HAP-1 (cell line): ENCODE results near the gene ASTN2.

Experiments used
- DNase-seq, 2 experiments: peaks; one replicate each; pipeline ENCODE4 v3.0.0-alpha.2; 2016 to 2020; ENCODE audit warnings: low spot score in 2 of 2
- H3K27me3 ChIP-seq: fragments of 250-450 bp; sonication (Bioruptor Pico); 2 replicates; pipeline ENCODE4 v1.5.1; 2020; ENCODE audit warnings: low read depth, mild to moderate bottlenecking, moderate library complexity
- H3K36me3 ChIP-seq: fragments of 250-450 bp; sonication (Bioruptor Pico); replicated peaks from 2 replicates; pipeline ENCODE4 v1.5.1; 2020; ENCODE audit warnings: mild to moderate bottlenecking
- H3K4me1 ChIP-seq: fragments of 250-450 bp; sonication (Bioruptor Pico); 2 replicates; pipeline ENCODE4 v1.5.1; 2020; ENCODE audit warnings: mild to moderate bottlenecking
- H3K4me3 ChIP-seq: fragments of 250-450 bp; sonication (Bioruptor Pico); 2 replicates; pipeline ENCODE4 v1.5.1; 2020; ENCODE audit warnings: mild to moderate bottlenecking, moderate library complexity
- H3K9me3 ChIP-seq: fragments of 250-450 bp; sonication (Bioruptor Pico); 2 replicates; pipeline ENCODE4 v1.5.1; 2020; ENCODE audit warnings: mild to moderate bottlenecking, moderate library complexity
- in situ Hi-C: fragments of 300-500 bp; cut with MboI; formaldehyde crosslinking; loops from 3 replicates; pipeline ENCODE4 v1.14.3; 2020; ENCODE audit warnings: low sequenced_read_pairs, inconsistent platforms, mixed read lengths

The ASTN2 gene

DNA sequence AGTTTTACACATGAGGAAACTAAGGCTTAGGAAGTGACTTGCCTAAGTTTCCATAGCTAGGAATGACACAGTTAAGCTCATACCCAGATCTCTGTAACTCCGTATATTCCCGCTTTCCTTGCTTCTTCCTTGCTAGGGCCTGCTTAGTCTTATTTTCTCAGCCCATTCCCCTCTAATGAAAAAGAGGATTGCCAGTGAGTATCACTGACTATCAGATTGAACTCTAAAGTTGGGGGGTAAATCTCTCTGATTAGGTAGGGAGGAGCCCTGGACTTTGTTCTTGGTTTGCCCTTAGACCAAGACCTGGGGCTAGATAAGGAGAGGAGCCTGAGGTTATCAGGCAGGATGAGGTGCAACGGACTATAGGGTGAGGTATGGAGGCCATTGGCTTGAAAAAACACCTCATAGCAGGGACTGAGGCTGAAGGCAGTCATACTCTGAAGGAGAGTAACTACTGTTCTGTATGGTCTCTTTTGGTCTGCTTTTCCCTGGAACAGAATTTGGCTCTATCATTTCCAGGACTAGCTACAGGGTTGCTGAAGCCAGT, 725.3 kb downstream of the ASTN2 start:
- Histone ChIP-seq H3K9me3 (no peaks in the 10 kb centered on the region), H3K4me1 (peaks cover 16% of the 10 kb centered on the region), H3K36me3 (no peaks in the 10 kb centered on the region), H3K4me3 (no peak overlapping the region), H3K27me3 (no peaks in the 10 kb centered on the region)
- in situ Hi-C loops: no loop called here
- DNase-seq: no peak

DNA sequence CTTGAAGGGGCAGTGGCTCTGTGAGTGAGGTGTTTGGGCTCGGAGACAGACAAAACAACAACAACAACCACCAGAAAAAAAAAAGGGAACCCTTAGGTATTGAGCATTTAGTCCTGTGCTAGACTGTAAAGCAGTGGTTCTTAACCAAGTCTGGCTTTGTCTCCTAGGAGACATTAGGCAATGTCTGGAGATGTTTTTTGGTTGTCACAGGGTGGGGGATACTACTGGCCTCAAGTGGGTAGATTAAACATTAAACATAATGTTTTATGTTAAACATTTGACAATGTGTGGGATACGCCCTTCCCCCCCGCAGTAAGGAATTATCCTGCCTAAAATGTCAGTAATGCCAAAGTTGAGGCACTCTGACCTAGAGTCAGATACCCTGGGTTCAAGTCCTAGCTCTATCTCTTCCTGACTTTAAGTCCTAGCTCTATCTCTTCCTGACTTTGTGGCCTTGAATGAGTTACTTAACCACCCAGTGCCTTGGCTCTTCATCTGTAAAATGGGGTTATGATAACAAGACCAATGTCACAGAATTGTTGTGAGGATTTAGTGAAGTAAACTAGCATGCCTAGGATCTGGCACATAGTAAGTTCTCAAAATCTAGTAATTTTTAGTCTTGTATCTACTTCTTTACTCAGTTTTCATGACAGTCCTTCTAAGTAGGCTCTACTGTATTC, 725.9 kb downstream of the ASTN2 start:
- H3K4me1 ChIP-seq: peaks cover 18% of the 10 kb centered on the region
- H3K27me3 ChIP-seq: no peaks in the 10 kb centered on the region
- H3K9me3 ChIP-seq: no peaks in the 10 kb centered on the region
- H3K36me3 ChIP-seq: no peaks in the 10 kb centered on the region
- in situ Hi-C loops: no loop called here
- H3K4me3 ChIP-seq: no peak overlapping the region; the same call in 1 of the 2 replicates
- no peak for DNase-seq

DNA sequence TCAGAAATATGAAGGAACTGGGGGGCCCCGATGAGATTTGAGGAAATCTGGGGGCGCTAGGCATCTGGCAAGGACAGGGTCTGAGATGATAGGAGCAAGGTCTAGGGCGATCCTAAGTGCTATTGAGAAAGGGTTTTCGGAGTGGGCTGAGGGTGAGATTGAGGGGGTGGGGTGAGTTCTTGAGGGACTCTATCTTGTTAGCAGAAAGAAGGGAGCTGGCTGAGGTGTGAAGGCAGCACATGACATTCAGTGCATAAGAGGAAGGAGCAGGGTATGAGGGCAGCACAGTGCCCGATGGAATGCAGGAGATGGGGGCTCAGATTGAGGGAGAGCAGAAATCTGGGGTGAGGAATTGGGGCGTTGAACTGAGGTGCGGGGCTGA, 727.1 kb downstream of the ASTN2 start:
- Histone ChIP-seq H3K4me1 (peaks cover 18% of the 10 kb centered on the region), H3K9me3 (no peaks in the 10 kb centered on the region), H3K4me3 (peak overlapping the region; percentile 57), H3K36me3 (no peaks in the 10 kb centered on the region), H3K27me3 (no peaks in the 10 kb centered on the region)
- DNase-seq: no peak
- in situ Hi-C loops: no loop called here

DNA sequence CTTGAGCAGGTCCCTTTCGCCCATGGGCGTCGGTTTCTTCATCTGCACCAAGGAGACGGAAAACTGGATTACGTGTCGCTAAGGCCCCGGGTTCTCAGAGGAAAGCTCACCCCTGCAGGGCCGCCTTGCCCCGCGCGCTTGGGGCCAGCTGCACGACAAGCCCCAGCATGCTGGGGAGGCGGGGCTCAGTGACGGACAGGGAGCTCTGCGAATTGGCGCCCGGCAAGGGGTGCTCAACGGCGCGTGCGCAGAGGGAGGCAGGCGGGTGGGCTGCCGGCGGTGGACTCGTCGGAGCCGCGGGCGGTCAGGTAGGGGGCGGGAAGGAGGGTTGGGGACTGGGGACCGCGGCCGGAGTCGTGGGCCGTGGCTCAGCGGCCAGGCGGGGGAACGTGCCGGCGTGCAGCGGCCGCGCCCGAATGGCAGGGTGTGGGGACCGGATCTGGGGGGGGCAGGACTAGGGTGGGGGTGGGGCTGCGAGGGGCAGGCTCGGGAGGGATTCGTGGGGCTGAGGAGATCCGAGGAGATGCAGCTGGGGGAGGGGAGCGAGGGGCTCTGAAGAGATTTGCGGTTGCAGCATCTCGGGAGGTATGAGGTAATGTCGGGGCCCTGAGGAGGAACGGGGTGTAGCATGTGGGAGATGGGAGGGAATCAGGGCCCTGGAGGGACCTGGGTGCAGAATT, 727.6 kb downstream of the ASTN2 start, which contains the start of gene TRIM32:
Gene TRIM32 (plus strand): TSS at position 232 of the 680 bp plus-strand sequence. CDS start 10,438 bp downstream, outside the sequence.
- in situ Hi-C loops: no loop called here
- peaks cover 18% of the 10 kb centered on the region for H3K4me1 ChIP-seq
- H3K27me3 ChIP-seq: no peaks in the 10 kb centered on the region
- H3K36me3 ChIP-seq: no peaks in the 10 kb centered on the region
- DNase-seq: peak; percentile 84 to 98
- H3K4me3 ChIP-seq: peak within 1 kb of the TSS; percentile 57
- peaks cover 3% of the 10 kb centered on the region; the same call in 1 of the 2 replicates for H3K9me3 ChIP-seq

DNA sequence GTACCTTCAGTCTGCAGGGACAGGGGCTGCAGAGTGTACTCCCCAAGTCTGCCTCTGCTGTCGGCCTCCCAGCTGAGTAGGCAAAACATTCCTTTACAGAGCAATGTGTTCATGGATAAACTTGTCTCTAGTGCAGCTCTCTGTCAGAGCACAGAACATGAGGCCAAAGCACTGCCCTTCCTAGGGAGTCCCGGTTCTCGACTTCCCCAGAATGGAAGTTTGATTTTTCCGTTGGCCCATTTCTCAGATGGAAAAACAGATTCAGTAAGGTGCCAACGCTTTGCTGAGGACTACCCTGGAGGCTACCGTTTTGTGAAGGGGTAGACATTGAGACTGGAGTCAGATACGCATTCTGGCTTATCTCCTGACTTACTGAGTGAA, 728.2 kb downstream of the ASTN2 start:
- Histone ChIP-seq H3K9me3 (peaks cover 4% of the 10 kb centered on the region; the same call in 1 of the 2 replicates), H3K4me1 (peaks cover 18% of the 10 kb centered on the region), H3K4me3 (peak overlapping the region; percentile 57), H3K36me3 (no peaks in the 10 kb centered on the region), H3K27me3 (no peaks in the 10 kb centered on the region)
- in situ Hi-C loops: no loop called here
- DNase-seq: no peak

DNA sequence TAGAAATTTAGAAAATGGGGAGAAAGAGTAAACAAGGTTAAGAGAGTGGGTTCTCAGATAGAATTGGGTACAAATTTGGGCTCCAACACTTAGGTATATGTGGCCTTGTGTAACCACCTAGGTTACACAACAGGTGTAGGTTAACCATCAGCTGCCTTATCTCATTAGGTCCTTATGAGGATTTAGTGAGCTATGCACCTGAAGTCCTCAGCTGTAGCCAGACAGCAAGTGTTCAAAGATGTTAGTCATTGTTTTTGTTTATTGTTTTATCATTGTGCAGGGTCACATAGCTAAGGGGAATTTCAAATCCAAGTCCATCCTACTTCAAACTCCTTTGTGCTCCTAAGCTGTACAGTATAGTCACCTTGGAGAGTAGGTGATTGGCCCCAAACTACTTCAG, 728.7 kb downstream of the ASTN2 start:
- H3K4me3 ChIP-seq: peak overlapping the region; percentile 57
- peaks cover 18% of the 10 kb centered on the region for H3K4me1 ChIP-seq
- H3K36me3 ChIP-seq: no peaks in the 10 kb centered on the region
- peaks cover 4% of the 10 kb centered on the region; the same call in 1 of the 2 replicates for H3K9me3 ChIP-seq
- no peak for DNase-seq
- H3K27me3 ChIP-seq: no peaks in the 10 kb centered on the region
- in situ Hi-C loops: no loop called here

DNA sequence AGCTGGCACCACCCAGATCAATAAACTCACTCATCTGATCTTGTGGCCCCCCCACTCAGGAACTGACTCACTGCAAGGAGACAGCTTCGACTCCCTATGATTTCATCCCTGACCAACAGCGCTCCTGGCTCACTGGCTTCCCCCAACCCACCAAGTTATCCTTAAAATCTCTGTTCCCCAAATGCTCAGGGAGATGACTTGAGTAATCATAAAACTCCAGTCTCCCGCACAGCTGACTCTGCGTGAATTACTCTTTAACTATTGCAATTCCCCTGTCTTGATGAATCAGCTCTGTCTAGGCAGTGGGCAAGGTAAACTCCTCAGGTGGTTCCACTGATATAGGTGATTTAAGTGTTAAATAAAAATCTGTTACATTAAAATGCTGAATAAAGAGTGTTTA, 729.7 kb downstream of the ASTN2 start:
- Histone ChIP-seq H3K36me3 (no peaks in the 10 kb centered on the region), H3K9me3 (peaks cover 4% of the 10 kb centered on the region; the same call in 1 of the 2 replicates), H3K4me3 (no peak overlapping the region), H3K4me1 (peaks cover 15% of the 10 kb centered on the region), H3K27me3 (no peaks in the 10 kb centered on the region)
- in situ Hi-C loops: no loop called here
- DNase-seq: no peak

DNA sequence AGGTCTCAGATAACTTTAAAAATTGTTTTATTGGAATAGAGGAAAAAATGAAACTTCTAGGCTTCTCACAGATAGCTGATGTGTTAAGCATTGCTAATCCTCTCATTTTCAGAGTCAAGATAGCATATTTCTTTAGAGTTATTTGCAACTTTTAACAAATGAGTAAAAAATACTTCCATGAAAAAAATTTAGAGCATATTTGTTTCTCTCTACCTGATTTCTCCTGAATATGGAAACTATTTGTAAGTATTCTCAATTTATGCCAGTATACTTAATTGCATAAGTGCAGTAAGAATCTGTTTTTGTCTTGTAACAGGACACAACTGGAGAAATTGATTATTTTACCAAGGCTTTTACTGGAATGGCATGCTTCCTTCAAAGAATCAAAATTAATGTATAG, 731.3 kb downstream of the ASTN2 start:
- DNase-seq: no peak
- in situ Hi-C loops: no loop called here
- peaks cover 4% of the 10 kb centered on the region; the same call in 1 of the 2 replicates for H3K9me3 ChIP-seq
- H3K36me3 ChIP-seq: no peaks in the 10 kb centered on the region
- H3K4me1 ChIP-seq: peaks cover 9% of the 10 kb centered on the region
- no peaks in the 10 kb centered on the region for H3K27me3 ChIP-seq
- H3K4me3 ChIP-seq: no peak overlapping the region

DNA sequence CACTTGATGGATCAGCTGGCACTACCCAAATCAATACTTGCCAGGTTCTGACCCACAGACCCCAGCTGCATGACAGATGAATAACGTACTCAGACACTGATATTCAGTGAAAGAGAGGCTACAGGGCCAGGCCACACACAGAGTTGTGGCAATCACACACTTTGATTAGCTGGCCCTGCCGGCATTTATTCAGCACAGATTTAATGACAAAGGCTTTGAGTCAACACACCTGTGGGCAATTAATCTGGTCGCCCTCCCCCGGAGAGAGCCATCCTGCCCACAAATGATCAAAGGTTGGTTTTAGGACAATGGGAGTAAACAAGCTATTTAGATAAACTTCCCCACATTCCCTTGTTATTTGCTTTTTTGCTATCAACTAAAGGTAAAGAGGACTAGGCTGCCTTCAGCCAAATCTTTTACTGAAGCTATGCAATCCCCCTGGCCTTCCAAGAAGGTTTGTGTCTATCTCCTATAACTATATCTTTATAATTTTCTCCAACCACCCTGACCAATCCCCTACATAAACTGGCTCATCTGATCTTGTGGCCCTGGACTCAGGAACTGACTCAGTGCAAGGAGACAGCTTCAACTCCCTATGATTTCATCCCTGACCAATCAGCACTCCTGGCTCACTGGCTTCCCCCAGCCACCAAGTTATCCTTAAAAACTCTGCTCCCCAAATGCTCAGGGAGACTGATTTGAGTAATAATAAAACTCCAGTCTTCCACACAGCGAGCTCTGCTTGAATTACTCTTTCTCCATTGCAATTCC, 740.5 kb downstream of the ASTN2 start:
- Histone ChIP-seq H3K4me1 (peaks cover 17% of the 10 kb centered on the region), H3K4me3 (no peak overlapping the region), H3K27me3 (no peaks in the 10 kb centered on the region), H3K9me3 (no peaks in the 10 kb centered on the region; the same call in 1 of the 2 replicates), H3K36me3 (no peaks in the 10 kb centered on the region)
- DNase-seq: no peak
- in situ Hi-C loops: loop anchor here (25.0 kb wide), 1 partner anchor 512 kb away; the partner anchor contains the start of gene PAPPA

DNA sequence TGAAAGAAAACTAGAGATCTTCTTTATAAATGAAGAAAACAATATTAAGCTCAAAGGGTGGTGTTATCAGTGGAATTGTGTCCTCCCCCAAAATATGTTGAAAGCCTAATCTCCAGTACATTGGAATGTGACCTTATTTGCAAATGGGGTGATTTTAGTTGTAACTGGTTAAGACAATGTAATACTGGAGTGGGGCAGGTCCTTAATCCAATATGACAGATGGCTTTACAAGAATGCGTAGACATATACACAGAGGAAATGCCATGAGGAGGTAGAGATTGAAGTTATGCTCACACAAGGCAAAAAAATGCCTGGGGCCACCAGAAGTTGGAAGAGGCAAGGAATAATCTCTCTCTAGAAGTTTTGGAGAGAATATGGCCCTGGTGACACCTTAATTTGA, 741.5 kb downstream of the ASTN2 start:
- Histone ChIP-seq H3K4me1 (peaks cover 25% of the 10 kb centered on the region), H3K4me3 (no peak overlapping the region), H3K27me3 (no peaks in the 10 kb centered on the region), H3K36me3 (no peaks in the 10 kb centered on the region), H3K9me3 (no peaks in the 10 kb centered on the region; the same call in 1 of the 2 replicates)
- in situ Hi-C loops: loop anchor here (25.0 kb wide), 1 partner anchor 511 kb away; the partner anchor contains the start of gene PAPPA
- DNase-seq: peak; percentile 34 to 50

DNA sequence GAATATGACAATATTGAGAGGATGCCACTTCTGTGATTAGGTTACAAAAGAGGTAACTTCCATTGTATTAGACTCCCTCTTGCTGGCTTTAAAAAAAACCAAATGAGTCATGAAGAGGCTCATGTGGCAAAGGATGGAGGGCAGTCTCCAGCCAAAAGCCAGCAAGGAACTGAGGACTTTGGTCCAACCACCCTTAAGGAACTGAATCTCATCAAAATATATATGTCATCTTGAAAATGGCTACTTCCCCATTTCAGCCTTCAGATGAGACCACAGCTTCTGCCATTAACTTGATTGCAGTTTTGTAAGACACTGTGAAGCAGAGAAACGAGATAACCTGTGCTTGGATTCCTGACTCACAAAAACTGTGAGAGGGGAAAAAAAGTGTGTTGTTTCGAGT, 743.3 kb downstream of the ASTN2 start:
- Histone ChIP-seq H3K27me3 (no peaks in the 10 kb centered on the region), H3K4me3 (no peak overlapping the region), H3K4me1 (peaks cover 25% of the 10 kb centered on the region), H3K9me3 (no peaks in the 10 kb centered on the region; the same call in 1 of the 2 replicates), H3K36me3 (no peaks in the 10 kb centered on the region)
- in situ Hi-C loops: loop anchor here (25.0 kb wide), 1 partner anchor 509 kb away; the partner anchor contains the start of gene PAPPA
- no peak for DNase-seq

DNA sequence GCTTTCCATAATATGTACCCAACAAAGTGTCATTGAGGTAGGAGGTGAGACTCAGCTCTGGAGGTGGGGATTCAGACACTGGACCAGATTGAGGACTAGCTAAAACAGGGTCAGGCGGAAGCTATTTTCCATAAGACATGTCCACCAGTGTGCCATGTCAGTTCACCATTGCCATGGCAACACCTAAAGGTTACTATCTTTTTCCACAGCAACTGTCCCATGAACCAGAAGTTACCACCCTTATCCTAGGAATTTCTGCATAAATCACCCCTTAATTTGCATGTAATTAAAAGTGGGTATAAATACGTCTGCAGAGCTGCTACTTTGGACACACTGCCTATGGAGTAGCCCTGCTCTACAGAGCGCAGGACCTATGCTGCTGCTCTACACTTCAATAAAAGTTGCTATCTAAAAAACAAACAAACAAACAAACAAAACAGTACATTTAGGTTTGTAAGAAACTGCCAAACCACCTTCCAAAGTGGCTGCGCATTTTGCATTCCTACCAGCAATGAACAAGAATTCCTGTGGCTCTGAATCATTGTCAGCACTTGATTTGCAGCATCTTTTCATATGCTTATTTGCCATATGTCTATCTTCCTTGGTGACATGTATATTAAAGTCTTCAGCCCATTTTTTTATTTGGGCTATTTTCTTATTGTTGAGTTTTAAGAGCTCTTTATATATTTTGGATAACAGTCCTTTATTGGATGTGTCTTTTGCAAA, 745.7 kb downstream of the ASTN2 start:
- H3K9me3 ChIP-seq: no peaks in the 10 kb centered on the region
- H3K27me3 ChIP-seq: no peaks in the 10 kb centered on the region
- H3K36me3 ChIP-seq: no peaks in the 10 kb centered on the region
- peak; percentile 34 to 51 for DNase-seq
- peaks cover 25% of the 10 kb centered on the region for H3K4me1 ChIP-seq
- in situ Hi-C loops: loop anchor here (25.0 kb wide), 1 partner anchor 507 kb away; the partner anchor contains the start of gene PAPPA
- no peak overlapping the region for H3K4me3 ChIP-seq

DNA sequence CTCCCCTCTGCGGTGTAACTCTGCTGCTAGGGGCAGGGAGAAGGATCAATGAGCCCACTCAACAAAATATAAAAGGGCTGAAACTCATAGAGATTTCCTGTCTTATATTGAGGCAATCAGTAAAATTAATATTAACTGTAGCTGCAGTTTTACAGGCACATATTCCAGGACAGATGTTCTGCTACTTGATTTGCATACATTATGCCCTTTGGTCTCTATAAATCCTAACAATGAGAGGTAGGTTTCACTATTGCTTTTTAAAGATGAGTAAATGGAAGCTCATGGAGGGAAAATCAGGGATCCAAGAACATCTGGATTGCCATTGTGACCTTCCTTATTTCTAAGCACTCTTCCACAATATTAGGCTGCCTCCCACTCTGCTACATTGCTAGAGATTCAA, 751.3 kb downstream of the ASTN2 start:
- no peak for DNase-seq
- peaks cover under 1% of the 10 kb centered on the region; the same call in 1 of the 2 replicates for H3K4me1 ChIP-seq
- H3K36me3 ChIP-seq: no peaks in the 10 kb centered on the region
- in situ Hi-C loops: loop anchor here (25.0 kb wide), 1 partner anchor 501 kb away; the partner anchor contains the start of gene PAPPA
- no peaks in the 10 kb centered on the region for H3K27me3 ChIP-seq
- no peaks in the 10 kb centered on the region for H3K9me3 ChIP-seq
- no peak overlapping the region for H3K4me3 ChIP-seq
